ENCODE measurements around the gene AVEN.
"Not testable (repeated sequence)": the region's sequence is repeated elsewhere in the genome, so short reads cannot be mapped to it uniquely, and the experiment has no call there.

AVEN gene

DNA sequence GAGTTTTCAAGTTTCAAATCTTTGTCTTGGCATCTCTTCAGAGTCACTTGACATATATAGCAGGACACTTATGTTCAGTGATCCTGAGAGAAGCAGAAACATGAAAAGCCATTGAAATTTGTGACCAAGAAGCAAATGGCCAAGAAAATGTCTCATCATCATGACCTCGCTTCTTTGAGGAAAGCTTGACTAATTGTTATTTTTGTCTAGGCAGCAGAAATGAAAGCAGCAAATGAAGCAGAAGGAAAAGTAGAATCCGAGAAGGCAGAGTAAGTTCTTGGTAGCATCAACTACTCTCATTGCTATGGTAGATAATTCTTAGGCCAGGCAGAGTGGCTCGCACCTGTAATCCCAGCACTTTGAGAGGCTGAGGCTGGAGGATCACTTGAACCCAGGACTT is 198.4 kb downstream of the AVEN start:
- DNase-seq, result no peak

DNA sequence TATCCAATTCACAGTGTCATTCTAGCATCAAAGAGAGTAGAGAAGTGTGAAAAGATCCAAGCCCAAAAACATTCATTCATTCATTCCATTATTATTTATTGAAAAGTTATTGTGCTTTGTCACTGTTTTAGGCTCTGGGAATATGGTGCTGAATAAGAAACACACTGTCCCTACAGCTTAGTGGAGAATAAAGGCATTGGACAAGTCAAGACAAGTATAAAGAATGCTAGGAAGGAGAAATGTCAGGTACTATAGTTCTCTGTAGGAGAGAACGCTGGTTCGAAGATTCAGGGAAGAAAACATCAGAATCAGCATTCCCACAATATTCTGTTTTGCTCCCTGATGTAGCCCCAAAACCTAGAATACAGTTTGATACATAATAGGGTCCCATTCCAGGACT is 199.5 kb downstream of the AVEN start:
- DNase-seq, result no peak

DNA sequence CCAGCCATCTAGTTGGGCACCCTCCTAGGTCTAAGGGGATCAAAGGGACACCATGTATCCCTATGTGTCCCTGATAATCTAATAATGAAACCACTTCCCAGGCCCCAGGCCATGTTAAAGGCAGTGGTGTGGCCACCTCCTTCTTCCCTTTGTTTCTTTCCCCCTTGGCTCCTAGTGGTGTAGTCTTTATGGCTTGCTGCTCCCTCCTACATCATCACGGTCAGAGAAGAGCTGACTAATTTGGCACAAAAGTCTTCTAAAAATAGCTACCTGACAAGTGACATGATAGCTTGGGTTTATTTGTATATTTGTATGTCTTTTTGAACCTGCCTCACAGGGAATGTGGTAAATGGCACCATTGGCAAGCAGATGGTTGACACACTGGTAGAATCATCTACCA is 201.7 kb downstream of the AVEN start:
- no peak for DNase-seq

DNA sequence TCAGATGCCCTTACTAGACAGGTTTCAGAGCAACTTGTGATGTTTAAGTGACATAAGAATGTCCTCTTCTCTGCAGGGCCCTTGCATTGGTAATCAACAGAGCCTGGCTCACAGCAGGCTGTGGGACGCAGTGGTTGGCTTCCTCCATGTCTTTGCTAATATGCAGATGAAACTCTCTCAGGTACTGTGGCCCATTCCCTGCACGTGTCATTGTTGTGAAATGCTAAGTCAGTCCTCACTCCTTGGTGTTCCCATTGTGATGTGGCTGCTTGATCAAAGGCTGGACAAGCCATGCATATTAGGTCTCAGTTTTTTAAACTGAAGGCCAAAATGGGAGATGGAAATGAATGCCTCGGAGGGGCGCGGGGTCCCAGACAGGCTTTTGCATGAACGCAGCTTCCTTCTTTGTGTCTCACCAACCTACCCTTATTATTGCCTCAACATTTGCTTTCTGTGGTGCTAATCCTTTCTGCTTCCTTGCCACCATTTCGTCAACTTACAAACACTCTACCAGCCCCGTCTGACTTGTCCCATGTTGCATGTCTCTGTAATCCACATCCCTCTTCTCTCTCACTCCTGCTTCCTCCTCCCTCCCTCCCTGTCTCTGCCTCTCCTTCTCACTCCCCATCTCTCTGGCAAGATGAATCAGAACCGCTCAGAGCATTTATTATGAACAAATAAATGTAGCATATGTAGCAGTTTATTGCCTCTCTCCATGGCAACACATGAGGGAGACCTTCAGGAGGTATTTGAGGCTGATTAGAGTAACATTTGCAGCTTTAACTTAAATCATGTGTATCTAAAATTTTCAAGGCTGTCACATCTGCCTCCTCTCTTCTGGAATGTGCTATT is 203.9 kb downstream of the AVEN start:
- DNase-seq, result no peak

DNA sequence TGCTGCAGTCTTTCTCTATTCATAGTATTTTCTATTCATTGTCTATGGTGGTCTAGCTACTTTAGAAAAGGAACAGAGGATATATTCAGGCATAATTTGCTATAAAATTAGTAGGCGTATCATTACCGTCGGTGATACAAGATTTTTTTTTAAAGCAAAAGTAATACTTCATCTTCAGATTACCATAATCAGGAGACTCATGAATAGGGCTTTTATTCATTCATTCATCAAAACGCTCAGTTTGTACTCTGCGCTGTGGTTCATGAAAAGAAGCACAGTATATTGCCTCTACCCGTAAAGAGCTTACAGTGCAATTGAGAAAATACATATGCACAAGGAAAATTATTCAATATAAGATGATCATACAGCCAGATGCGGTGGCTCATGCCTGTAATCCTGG is 207.4 kb downstream of the AVEN start:
- DNase-seq, result no peak

DNA sequence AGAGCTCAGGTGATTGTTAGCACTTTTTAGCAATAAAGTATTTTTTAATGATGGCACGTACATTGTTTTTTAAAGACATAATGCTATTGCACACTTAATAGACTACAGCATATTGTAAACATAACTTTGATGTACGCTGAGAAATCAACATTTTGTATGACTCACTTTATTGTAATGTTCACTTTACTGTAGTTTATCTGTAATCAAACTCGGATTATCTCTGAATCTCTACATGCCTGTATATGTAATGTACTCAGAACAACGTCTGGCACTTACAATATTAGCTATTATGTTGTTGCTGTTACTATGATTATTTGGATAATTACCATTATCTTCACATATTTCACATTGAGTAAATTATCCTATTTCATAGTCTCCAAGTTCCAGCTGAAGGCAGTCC is 208.7 kb downstream of the AVEN start:
- DNase-seq, result no peak

DNA sequence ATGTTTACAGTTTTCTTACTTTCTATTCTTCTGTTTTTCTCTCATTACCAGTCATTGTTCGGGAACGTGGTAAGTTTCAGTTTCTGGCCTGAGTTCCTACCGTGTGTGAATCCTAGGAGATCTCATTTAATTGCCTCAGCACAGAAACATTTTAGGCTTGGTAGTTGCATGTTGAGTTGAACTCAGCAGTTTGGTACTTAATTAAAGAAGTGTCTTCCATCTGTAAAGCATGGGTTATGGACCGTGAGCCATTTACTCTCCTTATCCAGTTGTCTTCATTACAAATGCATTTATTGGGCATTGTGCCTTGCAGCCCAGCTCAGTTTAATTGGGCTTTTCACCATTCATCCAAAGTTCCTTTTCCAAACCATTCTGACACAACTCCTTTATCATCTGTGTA is 212.8 kb downstream of the AVEN start:
- DNase-seq, result no peak

DNA sequence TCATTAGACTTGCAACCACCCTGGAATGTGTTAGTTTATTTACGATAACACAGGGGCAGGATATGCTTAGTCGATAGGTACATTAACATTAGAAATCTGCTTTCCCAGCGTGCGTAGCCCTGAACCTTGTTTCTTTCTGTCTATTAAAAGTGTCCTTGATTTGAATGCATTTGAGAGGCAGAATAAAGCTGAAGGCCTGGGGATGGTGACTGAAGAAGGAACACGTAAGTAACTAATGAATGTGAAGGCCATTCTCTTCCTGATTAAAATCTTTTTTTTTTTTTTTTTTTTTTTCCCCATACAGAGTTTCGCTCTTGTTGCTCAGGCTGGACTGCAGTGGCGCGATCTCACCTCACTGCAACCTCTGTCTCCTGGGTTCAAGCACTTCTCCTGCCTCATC is 213.6 kb downstream of the AVEN start:
- DNase-seq, result no peak

DNA sequence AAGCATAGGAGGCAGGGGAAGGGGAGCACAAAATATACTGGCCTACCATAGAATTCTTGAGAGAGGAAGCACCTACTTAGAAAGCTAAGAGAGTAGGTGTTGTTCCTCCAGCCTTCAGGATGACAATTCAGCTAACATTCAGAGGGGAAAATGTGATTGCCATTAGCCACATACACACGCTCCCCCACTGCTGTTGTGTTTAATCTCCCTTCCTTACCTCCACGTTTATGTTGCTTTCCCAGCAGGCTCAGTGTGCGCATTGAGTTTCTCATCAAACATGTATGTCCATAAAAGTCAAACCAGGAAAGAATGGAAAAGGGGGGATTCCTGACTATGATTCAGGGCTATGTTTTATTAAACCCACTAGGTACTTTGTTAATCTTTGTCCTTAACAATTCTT is 215.9 kb downstream of the AVEN start:
- DNase-seq, result no peak

DNA sequence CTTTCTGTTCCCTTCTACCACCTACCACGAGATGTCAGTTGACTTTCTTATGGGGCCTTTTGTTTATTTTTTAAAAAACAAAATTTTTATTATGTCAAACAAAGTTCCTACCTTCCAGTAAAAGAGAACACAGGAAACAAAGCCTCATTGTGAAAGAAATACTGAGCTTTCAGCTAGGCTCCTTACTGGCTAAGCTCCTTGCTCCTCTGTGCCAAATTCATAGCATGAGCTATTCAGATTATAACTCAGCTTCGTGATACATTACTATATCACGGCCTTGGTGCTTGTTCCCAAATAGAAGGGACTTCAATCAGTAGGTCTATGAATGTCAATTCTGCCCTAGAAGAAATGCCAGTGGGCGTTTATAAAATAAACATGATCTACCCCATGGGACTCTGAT is 216.5 kb downstream of the AVEN start:
- no peak for DNase-seq

DNA sequence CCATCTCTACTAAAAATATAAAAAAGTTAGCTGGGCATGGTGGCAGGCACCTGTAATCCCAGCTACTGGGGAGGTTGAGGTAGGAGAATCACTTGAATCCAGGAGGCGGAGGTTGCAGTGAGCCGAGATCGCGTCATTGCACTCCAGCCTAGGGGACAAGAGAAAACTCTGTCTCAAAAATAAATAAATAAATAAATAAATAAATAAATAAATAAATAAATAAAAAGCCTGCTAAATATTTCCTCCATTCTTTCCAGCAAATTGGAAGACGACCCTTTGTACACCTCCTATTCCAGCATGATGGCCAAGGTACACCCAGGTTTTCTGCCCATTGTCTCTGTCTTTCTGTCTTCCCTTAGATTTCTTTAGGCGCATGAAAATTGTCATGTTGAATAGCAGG is 219.5 kb downstream of the AVEN start:
- not testable (repeated sequence) for DNase-seq

All from activated naive CD4-positive, alpha-beta T cell treated with anti-CD3 and anti-CD28 coated beads, Interleukin-2, amount 50 U/mL, for 16 hours (primary cell).